Osteocyte (in vitro differentiated cells): ENCODE data around the gene NFKB2. TPM values are rescaled to one million over a fixed set of nuclear protein-coding genes. Genes with fewer than 3 reads are reported as not detected.
A peak's percentile ranks its signal among the peaks of the same experiment; 100 is the strongest.

Experiments
- DNase-seq: peaks from one replicate; pipeline ENCODE4 v3.0.0; 2021; ENCODE audit warnings: mixed read lengths; ENCODE audit not compliant: unreplicated experiment; ENCODE audit errors: extremely low spot score
- H3K27ac Mint-ChIP-seq: one replicate; pipeline ENCODE4 v1.8.0; 2021; ENCODE audit warnings: mild to moderate bottlenecking, mixed read lengths; ENCODE audit not compliant: unreplicated experiment
- H3K27me3 Mint-ChIP-seq: one replicate; pipeline ENCODE4 v1.8.0; 2021; ENCODE audit warnings: mixed read lengths; ENCODE audit not compliant: unreplicated experiment
- H3K36me3 Mint-ChIP-seq: one replicate; pipeline ENCODE4 v1.8.0; 2021; ENCODE audit warnings: mixed read lengths; ENCODE audit not compliant: unreplicated experiment
- H3K4me1 Mint-ChIP-seq: one replicate; pipeline ENCODE4 v1.8.0; 2021; ENCODE audit warnings: mixed read lengths; ENCODE audit not compliant: unreplicated experiment
- H3K4me3 Mint-ChIP-seq: one replicate; pipeline ENCODE4 v1.8.0; 2021; ENCODE audit warnings: mild to moderate bottlenecking, moderate library complexity, mixed read lengths; ENCODE audit not compliant: unreplicated experiment
- H3K9me3 Mint-ChIP-seq: one replicate; pipeline ENCODE4 v1.8.0; 2021; ENCODE audit warnings: mixed read lengths; ENCODE audit not compliant: unreplicated experiment
- CTCF ChIP-seq: fragments of 200-600 bp; sonication (generic); IDR thresholded peaks from 2 replicates; pipeline ENCODE4 v1.5.0; 2021; ENCODE audit warnings: antibody characterized with exemption, mild to moderate bottlenecking, moderate library complexity
- total RNA-seq: library from RNA; stranded (reverse); gene quantifications from 2 replicates; pipeline ENCODE4 v1.2.1, GENCODE V29; 2021

The NFKB2 gene
- total RNA-seq, 1 donor from 2014 or later = 38.6 TPM

- H3K4me1 Mint-ChIP-seq = peaks cover 37% of the 10 kb centered on the region
- no peak for DNase-seq
- TF ChIP-seq CTCF = no peak
- H3K9me3 Mint-ChIP-seq = no peaks in the 10 kb centered on the region
- peaks cover 4% of the 10 kb centered on the region for H3K36me3 Mint-ChIP-seq
- H3K4me3 Mint-ChIP-seq = peak overlapping the region; percentile 87
- H3K27me3 Mint-ChIP-seq = no peaks in the 10 kb centered on the region
- H3K27ac Mint-ChIP-seq = no peak overlapping the region
Measured at GRCh38 chr10:102397222-102398171, 2.0 kb downstream of the NFKB2 start.

GRCh38 chr10:102398172-102399020, 2.9 kb downstream of the NFKB2 start:
- DNase-seq = peak; percentile 70
- H3K4me1 Mint-ChIP-seq = peaks cover 32% of the 10 kb centered on the region
- peak overlapping the region; percentile 67 for H3K4me3 Mint-ChIP-seq
- H3K27me3 Mint-ChIP-seq = no peaks in the 10 kb centered on the region
- TF ChIP-seq CTCF = no peak
- peak overlapping the region; percentile 60 for H3K27ac Mint-ChIP-seq
- H3K36me3 Mint-ChIP-seq = peaks cover 4% of the 10 kb centered on the region
- H3K9me3 Mint-ChIP-seq = no peaks in the 10 kb centered on the region

GRCh38 chr10:102399217-102400021, 3.9 kb downstream of the NFKB2 start:
- H3K4me3 Mint-ChIP-seq = peak overlapping the region; percentile 67
- peak overlapping the region; percentile 75 for H3K27ac Mint-ChIP-seq
- H3K36me3 Mint-ChIP-seq = peaks cover 4% of the 10 kb centered on the region
- no peaks in the 10 kb centered on the region for H3K9me3 Mint-ChIP-seq
- H3K27me3 Mint-ChIP-seq = no peaks in the 10 kb centered on the region
- peak; percentile 96 for DNase-seq
- peaks cover 29% of the 10 kb centered on the region for H3K4me1 Mint-ChIP-seq
- peak; percentile 99 for TF ChIP-seq CTCF

- Mint-ChIP-seq H3K36me3 (peaks cover 4% of the 10 kb centered on the region), H3K27ac (peak overlapping the region; percentile 75), H3K27me3 (no peaks in the 10 kb centered on the region), H3K4me1 (peaks cover 27% of the 10 kb centered on the region), H3K9me3 (no peaks in the 10 kb centered on the region), H3K4me3 (peak overlapping the region; percentile 67)
- no peak for TF ChIP-seq CTCF
- DNase-seq = no peak
Measured at GRCh38 chr10:102400076-102400475, 4.6 kb downstream of the NFKB2 start.
